HG03039 (cell line): ENCODE results near the gene RAI14.
"Not testable (repeated sequence)": the region's sequence is repeated elsewhere in the genome, so short reads cannot be mapped to it uniquely, and the experiment has no call there.

ENCODE experiments used
- ATAC-seq: cut with Tn5 transposase; IDR thresholded peaks from one replicate; pipeline ENCODE4 v1.9.1; 2021; ENCODE audit warnings: mild to moderate bottlenecking, moderate library complexity; ENCODE audit not compliant: unreplicated experiment

Gene RAI14

DNA sequence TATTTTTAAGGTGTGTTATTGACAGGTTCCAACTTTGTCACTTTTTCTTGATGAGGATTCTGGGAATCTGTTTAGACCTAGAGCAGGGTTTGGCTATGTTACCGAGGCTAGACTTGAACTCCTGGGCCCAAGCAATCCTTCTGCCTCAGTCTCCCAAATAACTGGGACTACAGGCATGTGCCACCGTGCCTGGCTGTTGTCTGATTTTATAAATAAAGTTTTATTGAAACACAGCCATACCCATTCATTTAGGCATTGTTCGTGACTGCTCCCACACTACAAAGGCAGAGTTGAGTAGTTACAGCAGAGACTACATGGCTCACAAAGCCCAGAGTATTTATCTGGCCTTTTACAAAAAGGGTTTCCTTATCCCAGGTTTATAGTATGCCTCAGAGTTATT, 102.4 kb downstream of the RAI14 start:
- ATAC-seq = no peak

DNA sequence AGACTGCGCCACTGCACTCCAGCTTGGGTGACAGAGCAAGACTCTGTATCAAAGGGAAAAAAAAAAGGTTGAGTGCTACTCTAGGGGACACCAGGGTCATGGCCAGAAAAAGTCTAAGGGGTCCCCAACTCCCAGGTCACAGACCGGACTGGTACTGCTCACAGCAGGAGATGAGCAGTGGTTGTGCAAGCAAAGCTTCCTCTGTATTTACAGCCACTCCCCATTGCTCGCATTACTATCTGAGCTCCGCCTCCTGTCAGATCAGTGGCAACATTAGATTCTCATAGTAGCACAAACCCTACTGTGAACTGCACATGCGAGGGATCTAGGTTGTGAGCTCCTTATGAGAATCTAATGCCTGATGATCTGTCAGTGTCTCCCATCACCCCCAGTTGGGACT, 103.1 kb downstream of the RAI14 start:
- ATAC-seq = not testable (repeated sequence)

DNA sequence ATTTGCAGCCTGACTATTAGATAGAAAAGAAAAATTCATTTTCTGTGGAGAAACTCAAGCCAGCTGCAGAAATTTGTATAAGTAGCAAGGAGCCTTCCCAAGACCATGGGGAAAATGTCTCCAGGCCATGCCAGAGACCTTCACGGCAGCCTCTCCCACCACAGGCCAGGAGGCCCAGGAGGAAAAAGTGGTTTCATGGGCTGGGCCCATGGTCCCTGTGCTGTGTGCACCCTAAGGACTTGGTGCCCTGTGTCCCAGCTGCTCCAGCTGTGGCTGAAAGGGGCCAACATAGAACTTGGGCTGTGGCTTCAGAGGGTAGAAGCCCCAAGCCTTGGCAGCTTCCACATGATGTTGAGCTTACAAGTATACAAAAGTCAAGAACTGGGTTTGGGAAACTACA, 109.5 kb downstream of the RAI14 start:
- no peak for ATAC-seq

DNA sequence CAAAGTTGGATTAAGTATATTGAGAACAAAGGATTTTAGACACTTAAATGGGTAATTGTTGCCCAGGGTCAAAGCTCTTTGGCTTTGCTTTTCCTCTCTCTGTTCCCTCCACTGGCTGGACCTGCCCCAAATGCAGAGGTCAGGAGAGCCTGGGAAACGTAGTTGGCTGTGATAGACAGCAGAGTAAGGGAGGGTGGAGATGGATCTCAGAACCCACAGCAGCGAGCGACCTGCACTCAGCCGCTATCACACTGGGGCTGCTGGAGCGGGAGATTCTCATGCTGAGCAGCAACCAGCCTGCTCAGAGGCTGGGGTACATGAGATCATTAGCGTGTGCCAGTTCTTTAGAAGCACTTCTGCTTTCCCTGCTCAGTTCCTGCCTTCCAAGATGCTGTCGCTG, 111.1 kb downstream of the RAI14 start:
- ATAC-seq = no peak

DNA sequence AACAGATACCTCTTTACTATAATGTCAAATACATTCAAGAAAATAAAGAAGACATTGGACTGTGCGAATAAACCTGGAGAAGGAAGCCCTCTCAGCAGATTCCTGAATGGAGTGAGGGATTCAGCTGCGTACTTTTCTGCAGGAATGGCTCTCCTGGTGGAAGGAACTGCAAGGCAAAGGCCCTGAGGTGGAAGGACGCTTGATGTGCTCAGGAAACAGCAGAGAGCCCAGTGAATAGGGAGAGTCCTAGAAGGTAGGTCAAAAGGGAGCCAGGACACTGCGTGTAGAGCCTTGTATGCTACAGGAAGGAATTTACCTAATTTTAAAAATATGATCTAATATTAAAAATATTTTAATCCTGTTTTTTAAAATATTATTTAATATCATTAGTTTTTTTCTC, 114.4 kb downstream of the RAI14 start:
- no peak for ATAC-seq

DNA sequence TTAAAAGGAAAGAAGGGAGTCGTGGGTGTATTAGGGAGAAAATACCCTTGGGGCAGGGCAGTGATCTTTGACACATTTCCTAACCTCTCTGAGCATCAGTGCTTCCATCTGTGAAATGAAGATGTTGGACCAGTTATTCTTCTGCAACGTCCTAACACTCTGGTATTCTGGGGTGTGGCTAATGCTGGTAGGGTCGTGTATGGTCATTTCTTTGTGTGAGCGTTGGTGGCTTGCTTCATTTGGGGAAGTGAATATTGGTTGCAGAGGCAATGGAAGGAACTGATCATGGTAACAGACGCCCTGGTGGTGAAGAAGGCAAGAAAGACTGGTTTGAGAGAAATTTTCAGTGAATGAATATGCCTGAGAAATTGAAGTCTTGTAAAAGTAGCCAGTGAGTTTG, 114.9 kb downstream of the RAI14 start:
- ATAC-seq = no peak

DNA sequence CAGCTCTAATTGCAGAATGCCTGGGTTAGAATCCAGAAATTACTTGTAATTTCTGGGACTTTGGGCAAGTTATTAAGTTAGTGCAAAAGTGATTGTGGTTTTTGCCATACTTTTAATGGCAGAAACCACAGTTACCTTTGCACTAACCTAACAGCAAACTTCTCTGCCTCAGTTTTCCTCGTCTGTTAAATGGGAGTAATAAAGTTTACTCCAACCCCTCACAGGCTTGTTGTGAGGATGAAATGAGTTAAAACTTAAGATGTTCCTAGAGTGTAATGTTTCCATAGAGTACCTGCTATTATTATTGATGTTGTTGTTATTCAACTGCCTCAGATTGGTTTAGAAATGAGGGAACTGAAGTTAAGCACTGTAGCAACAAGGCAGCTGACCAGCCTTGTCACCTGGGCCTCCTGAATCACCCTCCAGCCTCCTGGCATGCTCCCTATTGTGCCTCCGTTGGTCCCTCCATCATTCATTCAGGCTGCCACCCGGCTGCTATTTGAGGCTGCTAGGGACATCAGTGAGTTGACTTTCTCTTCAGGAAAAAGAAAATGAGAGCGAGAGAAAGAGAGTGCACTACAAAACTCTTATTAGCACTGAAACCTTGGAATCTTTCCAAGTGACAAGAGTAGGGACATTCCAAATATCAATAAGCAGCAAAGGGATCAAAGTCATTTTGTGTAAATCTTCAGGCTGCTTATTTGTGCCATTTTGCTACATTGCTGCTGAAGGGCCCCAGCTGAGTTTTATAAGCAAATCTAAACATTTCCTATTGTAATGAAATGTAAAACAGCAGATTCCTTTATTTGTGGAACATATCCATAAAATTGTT, 116.4 kb downstream of the RAI14 start:
- ATAC-seq = no peak

DNA sequence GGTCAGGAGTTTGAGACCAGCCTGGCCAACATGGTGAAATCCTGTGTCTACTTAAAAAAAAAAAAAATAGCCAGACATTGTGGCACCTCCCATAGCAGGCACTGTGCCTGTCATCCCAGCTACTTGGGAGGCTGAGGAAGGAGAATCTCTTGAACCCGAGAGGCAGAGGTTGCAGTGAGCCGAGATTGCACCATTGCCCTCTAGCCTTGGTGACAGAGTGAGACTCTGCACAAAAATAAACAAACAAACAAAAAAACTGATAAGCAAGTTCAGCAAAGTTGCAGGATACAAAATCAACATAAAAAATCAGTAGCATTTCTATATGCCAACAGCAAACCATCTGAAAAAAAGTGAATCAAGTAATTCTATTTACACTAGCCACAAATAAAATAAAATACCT, 118.0 kb downstream of the RAI14 start:
- ATAC-seq = no peak

DNA sequence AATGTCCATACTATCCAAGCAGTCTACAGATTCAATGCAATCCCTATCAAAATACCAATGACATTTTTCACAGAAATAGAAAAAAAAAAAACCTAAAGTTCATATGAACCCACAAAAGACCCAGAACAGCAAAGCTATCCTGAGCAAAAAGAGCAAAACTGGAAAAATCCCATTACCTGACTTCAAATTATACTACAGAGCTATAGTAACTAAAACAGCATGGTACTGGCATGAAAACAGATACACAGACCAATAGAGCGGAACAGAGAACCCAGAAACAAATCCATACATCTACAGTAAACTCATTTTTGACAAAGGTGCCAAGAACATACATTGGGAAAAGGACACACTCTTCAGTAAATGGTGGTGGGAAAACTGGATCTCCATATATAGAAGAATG, 118.5 kb downstream of the RAI14 start:
- not testable (repeated sequence) for ATAC-seq

DNA sequence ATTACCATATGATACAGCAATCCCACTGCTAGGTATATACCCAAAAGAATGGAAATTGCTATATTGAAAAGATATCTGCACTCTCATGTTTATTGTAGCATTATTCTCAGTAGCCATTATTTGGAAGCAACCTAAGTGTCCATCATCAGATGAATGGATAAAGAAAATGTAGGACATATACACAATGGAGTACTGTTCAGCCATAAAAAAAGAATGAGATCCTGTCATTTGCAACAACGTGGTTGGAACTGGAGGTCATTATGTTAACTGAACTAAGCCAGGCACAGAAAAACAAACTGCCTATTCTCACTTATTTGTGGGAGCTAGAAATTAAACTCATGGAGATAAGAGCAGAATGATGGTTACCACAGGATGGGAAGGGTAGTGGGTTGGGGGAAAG, 119.8 kb downstream of the RAI14 start:
- ATAC-seq = no peak

DNA sequence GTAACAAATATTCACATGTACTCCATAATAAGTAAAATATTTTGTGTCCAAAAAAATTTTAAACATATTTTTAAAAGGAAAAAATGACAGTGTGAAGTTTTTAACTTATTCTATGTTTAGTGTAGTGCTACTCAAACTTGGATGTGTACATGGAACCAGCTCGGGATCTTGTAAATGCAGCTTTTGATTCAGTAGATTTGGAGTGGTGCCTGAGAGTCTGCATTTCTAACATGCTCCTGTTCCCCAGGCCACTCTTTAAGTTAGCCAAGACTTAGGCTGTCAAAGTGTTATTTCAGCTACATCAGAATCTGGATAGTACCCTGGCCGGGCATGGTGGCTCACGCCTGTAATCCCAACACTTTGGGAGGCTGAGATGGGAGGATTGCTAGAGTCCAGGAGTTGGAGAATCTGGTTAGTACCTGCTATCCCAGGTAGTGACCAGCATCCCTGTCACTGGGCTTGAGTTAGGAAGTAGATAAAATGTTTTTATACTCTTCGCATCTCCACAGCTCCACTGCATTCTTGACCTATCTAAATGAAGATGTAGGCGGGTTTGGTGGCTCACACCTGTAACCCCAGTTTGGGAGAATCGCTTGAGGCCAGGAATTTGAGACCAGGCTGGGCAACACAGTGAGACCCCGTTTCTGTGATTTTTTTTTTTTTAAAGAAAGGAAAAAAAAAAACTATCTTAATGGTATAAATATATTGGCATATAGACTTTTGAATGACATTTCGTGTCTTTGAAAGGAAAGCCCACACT, 122.1 kb downstream of the RAI14 start:
- no peak for ATAC-seq

DNA sequence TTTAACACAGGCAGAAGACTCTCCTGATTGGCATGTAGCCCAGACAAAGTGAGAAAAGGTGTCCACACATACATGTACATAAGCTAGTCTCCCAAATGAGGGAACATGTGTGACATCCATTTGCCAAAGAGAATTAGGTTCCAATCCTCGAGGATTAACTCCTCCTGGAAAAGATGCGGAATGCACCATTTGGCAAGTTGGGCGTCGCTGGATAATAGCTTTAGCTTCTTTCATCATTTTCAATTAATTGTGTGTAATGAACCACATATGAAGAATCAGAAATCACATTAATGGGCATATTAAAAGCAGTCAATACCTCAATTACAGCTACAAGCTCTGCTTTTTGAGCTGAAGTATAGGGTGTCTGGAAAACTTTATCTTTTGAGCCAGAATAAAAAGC, 127.8 kb downstream of the RAI14 start:
- ATAC-seq = not testable (repeated sequence)

DNA sequence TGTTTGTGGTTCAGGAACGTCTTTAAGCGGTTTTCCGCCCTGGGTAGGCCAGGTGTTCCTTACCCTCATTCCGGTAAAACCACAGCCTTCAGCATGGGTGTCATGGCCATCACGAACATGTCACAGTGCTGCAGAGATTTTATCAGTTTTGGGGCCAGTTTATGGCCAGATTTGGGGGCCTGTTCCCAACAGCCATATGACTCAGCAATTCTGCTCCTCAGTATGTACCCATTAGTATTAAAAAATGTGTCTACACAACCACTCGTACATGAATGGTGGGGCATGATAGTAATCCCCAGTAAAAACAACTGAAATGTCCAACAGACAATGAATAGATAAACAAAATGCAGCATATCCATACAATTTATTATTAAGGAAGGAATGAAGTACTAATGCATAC, 130.9 kb downstream of the RAI14 start:
- ATAC-seq = no peak

DNA sequence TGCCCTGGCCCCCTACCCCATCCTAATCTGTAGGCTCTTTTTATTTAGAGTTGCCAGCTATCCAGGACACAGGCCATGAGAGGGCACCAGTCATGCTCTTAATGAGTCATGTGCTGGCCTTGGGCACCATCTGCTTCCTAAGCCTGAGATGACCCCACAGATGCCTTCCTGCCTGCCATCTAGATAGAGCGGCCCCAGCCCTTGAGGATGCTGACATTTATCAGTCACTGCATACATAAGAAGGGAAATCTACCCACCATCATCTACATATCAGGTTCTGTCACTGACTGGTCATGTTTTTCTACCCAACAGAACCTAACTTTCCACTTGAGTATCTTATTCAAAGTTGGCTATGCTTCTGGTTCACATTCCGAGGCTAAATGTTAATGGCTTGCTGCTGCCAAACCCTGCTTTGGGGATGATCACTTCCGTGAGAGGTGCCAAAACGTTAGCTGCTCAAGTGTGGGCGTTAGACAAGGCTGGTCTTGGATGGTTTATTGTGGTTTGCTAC, 132.9 kb downstream of the RAI14 start:
- ATAC-seq = no peak

DNA sequence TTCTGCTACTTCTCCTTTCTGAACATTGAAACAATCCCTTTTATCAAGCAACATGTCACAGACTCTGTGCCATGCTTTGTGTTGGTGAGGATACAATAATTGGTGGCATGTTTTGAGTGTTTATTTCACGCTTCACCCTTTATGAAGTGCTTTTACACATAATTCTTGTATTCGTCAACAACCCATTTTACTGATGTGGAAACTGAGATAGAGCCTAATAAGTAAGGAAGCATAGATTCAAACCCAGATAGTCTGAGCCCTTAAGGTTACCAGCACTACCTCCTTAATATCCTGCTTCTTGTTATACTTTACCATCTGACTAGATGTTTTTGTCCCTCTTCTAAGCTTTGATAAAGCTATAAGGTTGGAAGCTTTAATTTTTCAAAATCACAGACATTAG, 133.5 kb downstream of the RAI14 start:
- ATAC-seq = no peak

DNA sequence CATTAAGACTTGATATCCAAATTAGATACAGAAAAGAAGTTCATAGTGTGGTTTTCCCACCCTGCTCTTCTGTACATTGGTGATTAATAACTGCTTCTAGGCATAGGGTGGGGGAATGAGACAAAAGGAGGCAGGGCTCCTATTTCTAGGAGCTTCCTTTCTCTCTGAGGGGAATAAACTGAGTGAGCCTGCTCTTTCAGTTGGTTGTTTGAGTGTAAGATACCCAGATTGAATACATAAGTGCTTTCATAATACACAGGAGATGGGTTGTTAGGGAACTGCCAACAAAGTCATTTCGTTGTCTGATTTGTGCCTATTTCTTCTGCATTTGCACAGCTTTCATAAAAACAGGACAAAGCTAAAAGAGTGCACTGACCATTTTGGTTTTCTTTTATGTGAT, 133.9 kb downstream of the RAI14 start:
- no peak for ATAC-seq

DNA sequence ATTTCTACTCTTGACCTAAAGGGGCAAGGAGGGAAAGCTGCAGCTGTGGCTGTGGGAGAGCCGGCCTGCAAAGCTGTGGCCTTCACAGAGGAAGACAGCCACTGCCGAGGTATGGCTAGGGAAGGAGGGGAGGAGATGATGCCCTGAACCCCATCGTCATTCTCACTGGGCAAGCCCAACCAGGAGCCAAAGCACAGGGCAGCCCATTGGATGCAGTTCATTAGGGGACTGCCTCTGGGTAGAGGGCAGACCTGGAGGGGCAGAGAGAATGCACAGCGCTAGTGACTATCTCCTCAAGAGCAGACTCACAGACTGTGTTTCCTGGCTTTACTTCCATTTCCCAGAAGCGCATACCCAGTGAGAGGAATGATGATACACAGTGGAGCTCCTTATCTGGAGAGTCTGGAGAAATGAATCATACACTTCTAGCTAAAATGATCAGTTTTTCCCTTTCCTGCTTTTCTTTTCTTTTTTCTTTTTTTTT, 135.7 kb downstream of the RAI14 start:
- no peak for ATAC-seq

DNA sequence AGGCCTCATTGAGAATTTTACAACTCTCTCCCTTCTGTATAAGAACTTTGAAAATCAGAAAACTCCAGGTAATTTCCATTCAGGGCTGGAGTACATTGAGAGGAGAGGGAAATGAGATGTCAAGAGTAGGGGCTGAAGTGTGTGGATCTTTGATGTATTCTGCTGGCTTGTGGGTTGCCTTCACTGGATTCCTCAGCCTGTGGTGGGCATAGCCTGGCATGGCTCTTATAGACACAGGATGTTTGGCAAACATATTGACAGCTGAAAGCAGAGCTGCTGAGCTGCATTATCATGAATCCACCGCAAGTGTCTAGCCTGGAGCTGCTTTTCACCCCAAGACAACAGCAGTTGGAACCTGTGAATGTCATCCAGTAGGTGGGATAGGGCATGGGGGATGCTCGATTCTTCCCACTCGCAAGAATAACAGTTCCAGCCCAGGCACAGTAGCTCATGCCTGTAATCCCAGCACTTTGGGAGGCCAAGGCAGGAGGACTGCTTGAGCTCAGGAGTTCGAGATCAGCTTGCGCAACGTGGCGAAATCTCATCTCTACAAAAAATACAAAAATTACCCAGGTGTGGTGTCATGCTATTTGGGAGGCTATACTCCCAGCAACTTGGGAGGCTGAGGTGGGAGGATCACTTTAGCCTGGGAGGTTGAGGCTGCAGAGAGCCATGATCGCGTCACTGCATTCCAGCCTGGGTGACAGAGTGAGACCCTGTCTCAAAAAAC, 146.9 kb downstream of the RAI14 start:
- no peak for ATAC-seq

DNA sequence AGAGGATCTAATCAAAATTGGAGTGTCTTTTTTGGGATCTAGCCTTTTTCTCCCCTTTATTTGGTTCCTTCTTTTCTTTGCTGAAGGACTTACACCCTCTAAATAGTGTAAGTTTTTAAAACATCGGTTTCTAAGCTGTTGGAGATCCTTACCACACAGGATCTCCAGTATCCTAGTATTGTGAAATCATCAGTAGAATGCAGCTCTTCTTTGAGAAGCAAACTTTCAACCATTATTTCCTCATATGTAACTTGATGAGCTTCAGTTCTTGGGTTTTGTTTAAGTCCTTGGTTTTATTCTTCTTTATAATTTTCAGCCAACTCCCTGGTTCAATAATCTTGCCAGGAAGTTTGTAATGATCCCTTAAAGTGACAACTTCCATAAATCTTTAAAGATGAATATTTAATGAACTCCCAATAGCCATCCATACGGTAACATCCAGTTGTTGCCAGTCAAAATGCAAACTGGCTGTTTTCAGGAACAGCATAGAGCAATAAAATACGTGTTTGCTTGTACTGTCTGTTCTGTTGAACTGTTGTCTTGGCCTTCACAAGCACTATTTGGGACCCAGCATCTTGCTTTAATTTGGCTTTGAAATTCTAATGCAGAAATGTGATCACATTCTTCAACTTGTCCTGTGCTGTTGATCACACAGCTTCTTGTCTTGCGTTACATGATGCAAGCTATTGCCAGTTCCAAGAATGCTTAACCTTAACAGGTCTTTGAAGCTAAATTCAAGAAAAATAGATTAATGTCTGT, 148.0 kb downstream of the RAI14 start:
- ATAC-seq = no peak

DNA sequence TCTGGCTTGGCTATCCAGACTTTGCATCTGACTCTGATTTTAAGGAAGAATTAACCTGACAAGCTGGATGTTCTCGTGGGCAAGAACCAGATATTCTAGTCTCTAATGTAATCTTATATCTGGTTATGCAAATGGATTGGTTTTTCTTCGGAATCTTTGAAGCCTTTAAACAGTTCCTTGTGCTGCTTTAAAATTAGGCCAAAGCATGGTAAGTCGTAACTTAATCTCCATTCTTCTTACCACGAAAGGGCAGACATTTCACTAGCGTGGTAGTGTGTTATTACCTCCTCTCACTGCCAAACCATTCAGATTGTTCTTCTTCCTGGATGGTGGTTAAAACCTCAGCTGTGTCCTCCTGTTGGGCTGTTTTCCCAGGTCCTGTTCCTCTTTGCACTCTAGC, 148.8 kb downstream of the RAI14 start:
- no peak for ATAC-seq

DNA sequence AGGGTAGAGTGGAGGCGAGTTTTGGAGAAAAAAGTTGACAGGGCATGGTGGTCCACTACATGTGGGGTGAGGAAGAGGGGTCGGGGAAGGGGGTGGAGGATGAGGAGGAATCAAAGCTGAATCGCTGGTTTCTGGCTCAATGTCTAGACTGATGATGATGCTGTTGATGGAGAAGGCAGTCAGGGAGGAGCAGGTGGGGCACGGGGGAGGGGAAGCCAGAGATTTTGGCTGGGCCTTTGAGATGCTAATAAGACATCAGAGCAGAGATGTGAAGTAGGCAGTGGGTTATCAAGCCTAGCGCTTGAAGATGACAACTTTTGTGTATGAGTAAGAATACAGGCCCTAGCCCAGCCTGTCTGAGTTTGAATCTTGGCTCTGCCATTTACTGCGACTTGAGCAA, 150.4 kb downstream of the RAI14 start:
- no peak for ATAC-seq
